HepG2 (cell line): Measurements from ENCODE around the gene NUP214. TPM values are rescaled to one million over a fixed set of nuclear protein-coding genes. Genes with fewer than 3 reads are reported as not detected.

Source experiments
- ATAC-seq: fragments of 200-7000 bp; cut with Tn5 transposase; 3 replicates; pipeline ENCODE4 v1.9.1; 2020; ENCODE audit warnings: mild to moderate bottlenecking, moderate library complexity
- BruUV-seq: library from RNA; stranded (reverse); fragments of 400-500 nt; replicated peaks from 2 replicates; lab custom pipeline; 2021; lab: Mats Ljungman, UMichigan
- CTCF ChIA-PET: fragments of 300-600 bp; formaldehyde crosslinking; extraction: SDS; loops from one replicate; lab custom pipeline; 2021; ENCODE audit warnings: low total read pairs, inconsistent platforms, low intra/inter-chr PET ratio; lab: Yijun Ruan, JAX
- POLR2A ChIA-PET: fragments of 350-600 bp; sonication (Branson Sonifier 250); formaldehyde crosslinking; loops from one replicate; lab custom pipeline; 2020; ENCODE audit warnings: antibody characterized with exemption, inconsistent platforms; lab: Yijun Ruan, JAX
- DNase-seq: peaks from one replicate; pipeline ENCODE4 v3.0.0-alpha.2; 2015; ENCODE audit warnings: low spot score
- FAIRE-seq: peaks from 3 replicates; lab custom pipeline; 2011; peaks lifted over from hg19 to GRCh38; lab: Jason Lieb, UNC
- H2AFZ ChIP-seq: one replicate; pipeline ENCODE4 v1.6.1; 2011; ENCODE audit warnings: low read length, inconsistent platforms
- H3K27ac ChIP-seq: fragments of 300-600 bp; 3 replicates; pipeline ENCODE4 v1.8.0; 2011; ENCODE audit warnings: mixed run types, mild to moderate bottlenecking, mixed read lengths, low read length, inconsistent platforms; ENCODE audit not compliant: insufficient read depth; ENCODE audit errors: extremely low read length
- H3K27me3 ChIP-seq, 2 experiments: fragments of 200-600 bp in 1 of 2; 2 replicates in 1 of 2; 3 replicates in 1 of 2; pipeline versions ENCODE4 v1.6.0 to v1.8.0; 2011; ENCODE audit warnings: low read length in 2 of 2, mild to moderate bottlenecking in 2 of 2, moderate library complexity in 2 of 2, inconsistent platforms in 1 of 2; ENCODE audit not compliant: insufficient read depth in 2 of 2, control insufficient read depth in 1 of 2
- H3K36me3 ChIP-seq, 2 experiments: fragments of 200-600 bp in 1 of 2; replicated peaks in 1 of 2; 2 replicates in 1 of 2; 3 replicates in 1 of 2; pipeline versions ENCODE4 v1.5.1 to v1.8.0; 2011; ENCODE audit warnings: low read length in 2 of 2, inconsistent platforms in 1 of 2; ENCODE audit not compliant: insufficient read depth in 2 of 2, control insufficient read depth in 1 of 2
- H3K4me1 ChIP-seq: 2 replicates; pipeline ENCODE4 v1.5.1; 2012; ENCODE audit warnings: low read length, inconsistent platforms; ENCODE audit not compliant: insufficient read depth
- H3K4me2 ChIP-seq: 2 replicates; pipeline ENCODE4 v1.6.0; 2011; ENCODE audit warnings: low read depth, low read length, inconsistent platforms
- H3K4me3 ChIP-seq, 3 experiments: fragments of 200-600 bp in 1 of 3; sonication (generic), shearing (Covaris generic) in 1 of 3; replicated peaks in 1 of 3; 2 replicates each; pipeline ENCODE4 v1.5.1; 2011 to 2016; ENCODE audit warnings: low read length in 3 of 3, inconsistent platforms in 2 of 3, low read depth in 2 of 3, mild to moderate bottlenecking in 2 of 3, control low read depth in 1 of 3, mixed read lengths in 1 of 3; ENCODE audit not compliant: insufficient read depth in 1 of 3
- H3K79me2 ChIP-seq: one replicate; pipeline ENCODE4 v1.6.1; 2011; ENCODE audit warnings: low read length, inconsistent platforms; ENCODE audit not compliant: insufficient read depth
- H3K9ac ChIP-seq: 2 replicates; pipeline ENCODE4 v1.6.0; 2011; ENCODE audit warnings: mild to moderate bottlenecking, low read depth, low read length, inconsistent platforms; ENCODE audit not compliant: insufficient read depth
- H3K9me3 ChIP-seq: 2 replicates; pipeline ENCODE4 v1.5.1; 2012; ENCODE audit warnings: mild to moderate bottlenecking, low read length
- H4K20me1 ChIP-seq: 2 replicates; pipeline ENCODE4 v1.6.0; 2011; ENCODE audit warnings: inconsistent platforms, mild to moderate bottlenecking, low read length, moderate library complexity; ENCODE audit not compliant: insufficient read depth
- ARID3A ChIP-seq: IDR thresholded peaks from 2 replicates; pipeline ENCODE4 v1.6.1; 2012; ENCODE audit warnings: low read depth, low read length, improper control_type of control experiment
- ATF6 ChIP-seq: sonication (generic); formaldehyde crosslinking; conservative IDR thresholded peaks from 2 replicates; pipeline ENCODE4 v1.4.0; 2020; ENCODE audit warnings: missing genetic modification reagents
- ZNF337 ChIP-seq: sonication (generic); formaldehyde crosslinking; IDR thresholded peaks from 2 replicates; pipeline ENCODE4 v1.5.1; 2020; ENCODE audit warnings: missing genetic modification reagents, low read depth, mild to moderate bottlenecking, borderline replicate concordance
- ZNF605 ChIP-seq: sonication (generic); formaldehyde crosslinking; IDR thresholded peaks from 2 replicates; pipeline ENCODE4 v1.8.0; 2022; ENCODE audit warnings: mild to moderate bottlenecking, missing genetic modification reagents
- WGBS: methylation state at CpG from one replicate; pipeline ENCODE4 v1.1.6; 2017; ENCODE audit warnings: low lambda C conversion rate; 5-methylcytosine and 5-hydroxymethylcytosine counted together
- in situ Hi-C: cut with HindIII; loops from 2 replicates; pipeline ENCODE4 v1.10.0; 2017; ENCODE audit warnings: low pct_unique_long_range_greater_than_20kb; ENCODE audit not compliant: extremely low pct_ligation_motif_present
- intact Hi-C: fragments of 100-400 bp; cut with micrococcal nuclease; formaldehyde crosslinking; loops from one replicate; pipeline ENCODE4 v1.10.0; 2022; ENCODE audit not compliant: unreplicated experiment
- polyA plus RNA-seq, 8 experiments: library from polyadenylated mRNA; depleted of rRNA in 3 of 8; stranded (reverse) in 7 of 8; unstranded in 1 of 8; fragments of >200 nt; fragmentation: Illumina TruSeq in 4 of 8; extraction: Trizol in 4 of 8; gene quantifications; 2 replicates each; pipeline versions ENCODE4 v1.2.1 to v1.2.3, GENCODE V29; 2011 to 2016; ENCODE audit warnings: low read depth in 4 of 8, missing spikeins in 1 of 8, mixed read lengths in 1 of 8; ENCODE audit not compliant: insufficient read depth in 1 of 8
- total RNA-seq, 5 experiments: library from RNA; depleted of rRNA; stranded (reverse); fragments of >200 nt; fragmentation: Illumina TruSeq; extraction: Trizol; gene quantifications; 2 replicates each; pipeline ENCODE4 v1.2.3, GENCODE V29; 2016; ENCODE audit warnings: low read depth in 1 of 5

Gene NUP214
- total and polyA plus RNA-seq, 2 of the 13 experiments (the other 11 are each of a cell fraction or from before 2014, with no cell fraction given): 8.4 to 16.0 TPM

- H3K4me3 ChIP-seq: no peak overlapping the region
- BruUV-seq: no TSS peak
- peaks cover 14 to 80% of the 10 kb centered on the region in 2 experiments for H3K36me3 ChIP-seq
- H3K27ac ChIP-seq: no peak overlapping the region
- TF ChIP-seq ZNF605 (CRISPR knock-in tag) (no peak), ZNF337 (no peak)
- ATAC-seq (no peak), FAIRE-seq (no peak), DNase-seq (no peak)
- H3K79me2 ChIP-seq: no peaks in the 10 kb centered on the region
- no peaks in the 10 kb centered on the region for H3K27me3 ChIP-seq
- H3K4me2 ChIP-seq: no peak overlapping the region
- ChIA-PET POLR2A (no interaction called here), CTCF (no interaction called here)
- H2AFZ ChIP-seq: no peak overlapping the region
- H4K20me1 ChIP-seq: no peaks in the 10 kb centered on the region
- in situ Hi-C loops (no loop called here), intact Hi-C loops (loop anchor here (2.0 kb wide), 1 partner anchor 14 kb away; no protein-coding TSS in a partner anchor)
- 95% methylated on average over 6 of the region's 6 CpGs for WGBS
- H3K9me3 ChIP-seq: no peaks in the 10 kb centered on the region
- no peaks in the 10 kb centered on the region for H3K4me1 ChIP-seq
- no peak overlapping the region for H3K9ac ChIP-seq
These were observed 55.1 kb downstream of the NUP214 start for GRCh38 chr9:131180454-131180853.

GRCh38 chr9:131181091-131181681 is 55.8 kb downstream of the NUP214 start:
- in situ Hi-C loops: no loop called here
- no peaks in the 10 kb centered on the region for H3K9me3 ChIP-seq
- DNase-seq: no peak
- H3K4me3 ChIP-seq: no peak overlapping the region
- no peaks in the 10 kb centered on the region for H3K27me3 ChIP-seq
- BruUV-seq: no TSS peak
- H2AFZ ChIP-seq: no peak overlapping the region
- TF ChIP-seq ARID3A (peak; percentile 59), ATF6 (no peak)
- POLR2A ChIA-PET: no interaction called here
- no peaks in the 10 kb centered on the region for H3K79me2 ChIP-seq
- H3K4me2 ChIP-seq: no peak overlapping the region
- CTCF ChIA-PET: no interaction called here
- no peak overlapping the region for H3K27ac ChIP-seq
- ATAC-seq: no peak
- intact Hi-C loops: loop anchor here (2.0 kb wide), 1 partner anchor 14 kb away; no protein-coding TSS in a partner anchor
- H3K36me3 ChIP-seq: peaks cover 13 to 79% of the 10 kb centered on the region in 2 experiments
- no peaks in the 10 kb centered on the region for H3K4me1 ChIP-seq
- WGBS: 98% methylated on average over 6 of the region's 6 CpGs
- no peak overlapping the region for H3K9ac ChIP-seq
- no peaks in the 10 kb centered on the region for H4K20me1 ChIP-seq
- no peak for FAIRE-seq
